NCI-H2029 treated with DMSO at 0.1 percent for 48 hours (cell line): ENCODE measurements around the gene VILL.
"Not testable (repeated sequence)": the region's sequence is repeated elsewhere in the genome, so short reads cannot be mapped to it uniquely, and the experiment has no call there.

Source experiments
- DNase-seq: peaks from one replicate; lab custom pipeline; 2025; lab: John Stamatoyannopoulos, UW

VILL gene

DNA sequence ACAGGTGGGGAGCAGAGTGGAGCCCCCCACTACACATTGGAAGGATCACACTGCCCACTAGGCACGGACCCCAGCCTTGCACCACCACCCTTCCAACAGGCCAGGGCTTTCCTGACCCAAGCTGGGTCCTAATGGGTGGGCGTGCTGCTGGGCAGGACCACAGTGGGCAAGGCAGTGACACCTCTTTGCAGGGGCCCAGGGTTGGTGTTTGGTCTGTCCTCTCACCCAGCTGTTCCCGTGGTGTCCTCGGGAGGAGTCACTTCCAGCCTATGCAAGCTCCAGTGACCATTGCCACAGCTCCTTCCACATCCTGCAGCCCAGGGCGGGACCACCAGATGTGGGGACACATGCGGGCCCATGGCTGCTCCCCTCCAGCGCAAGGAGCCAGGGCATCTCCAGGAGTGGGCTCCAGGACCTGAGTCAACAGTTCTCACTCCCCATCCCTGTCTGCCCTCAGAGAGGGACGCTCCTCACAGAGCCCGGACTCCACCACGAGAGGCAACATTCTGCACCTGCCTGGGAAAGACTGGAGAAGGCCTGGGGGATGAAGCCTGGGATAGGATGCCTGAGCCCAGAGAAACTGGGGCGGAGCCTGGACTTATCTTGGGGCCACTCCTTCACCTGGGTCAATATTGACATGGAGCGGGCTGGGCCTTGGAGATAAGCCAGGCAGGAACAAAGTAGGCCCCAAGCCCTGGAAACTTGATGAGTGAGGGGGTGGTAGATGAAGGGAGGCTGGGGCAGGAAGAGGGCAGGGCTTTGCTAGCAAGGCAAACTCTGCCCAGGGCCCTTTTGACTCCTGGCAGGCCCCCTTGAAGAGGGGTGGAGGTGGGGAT, 3.9 kb upstream of the VILL start:
- DNase-seq: peak; percentile 59

DNA sequence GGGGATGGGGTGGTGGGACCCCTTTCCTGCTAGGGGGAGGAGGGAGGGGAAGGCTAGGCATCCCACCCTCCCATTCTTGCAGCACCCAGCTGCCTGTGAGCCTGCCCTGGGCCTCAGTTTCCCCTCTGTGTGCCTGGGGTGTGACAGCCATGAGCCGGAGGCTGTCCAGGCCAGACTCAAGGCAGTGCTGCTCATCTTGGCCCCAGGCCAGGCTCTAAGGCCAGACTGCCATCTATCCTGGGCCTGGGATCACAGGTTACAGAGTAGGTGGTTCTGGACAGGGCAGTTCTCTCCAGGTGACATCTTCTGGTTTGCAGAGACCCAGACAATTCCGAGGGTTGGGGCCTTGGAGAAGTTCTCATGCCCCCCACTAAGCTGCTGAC, 3.3 kb upstream of the VILL start:
- no peak for DNase-seq

DNA sequence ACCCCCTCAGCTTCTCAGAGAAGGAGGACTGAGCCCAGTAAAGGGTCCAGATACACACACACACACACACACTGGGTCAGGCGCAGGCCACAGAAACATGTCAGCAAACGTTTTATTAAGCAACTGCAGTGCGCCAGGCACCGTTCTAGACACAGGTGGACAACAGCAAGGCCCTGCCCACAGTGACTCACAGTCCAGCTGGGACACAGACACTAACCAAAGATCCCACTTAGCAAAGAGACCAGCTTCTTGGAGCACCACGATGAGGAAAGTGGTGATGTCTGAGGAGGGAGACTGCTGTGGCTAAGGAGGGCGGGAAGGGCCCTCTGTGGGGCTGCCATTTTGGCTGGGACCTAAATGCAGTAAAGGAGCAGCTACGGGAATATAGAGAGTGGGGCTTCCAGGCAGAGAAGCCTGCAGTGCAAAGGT, 2.8 kb upstream of the VILL start:
- no peak for DNase-seq

DNA sequence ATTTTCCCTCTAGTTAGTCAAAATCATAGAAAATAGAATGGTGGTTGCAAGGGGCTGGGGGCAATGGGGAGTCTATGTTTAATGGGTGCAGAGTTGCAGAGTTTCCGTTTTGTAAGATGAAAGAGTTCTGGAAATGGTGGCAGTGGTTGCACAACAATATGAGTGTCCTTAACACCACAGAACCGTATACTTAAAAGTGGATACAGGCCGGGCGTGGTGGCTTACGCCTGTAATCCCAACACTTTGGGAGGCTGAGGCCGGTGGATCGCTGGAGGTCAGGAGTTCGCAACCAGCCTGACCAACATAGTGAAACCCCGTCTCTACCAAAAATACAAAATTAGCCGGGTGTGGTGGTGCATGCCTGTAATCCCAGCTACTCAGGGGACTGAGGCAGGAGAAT, 2.2 kb upstream of the VILL start:
- DNase-seq: not testable (repeated sequence)

DNA sequence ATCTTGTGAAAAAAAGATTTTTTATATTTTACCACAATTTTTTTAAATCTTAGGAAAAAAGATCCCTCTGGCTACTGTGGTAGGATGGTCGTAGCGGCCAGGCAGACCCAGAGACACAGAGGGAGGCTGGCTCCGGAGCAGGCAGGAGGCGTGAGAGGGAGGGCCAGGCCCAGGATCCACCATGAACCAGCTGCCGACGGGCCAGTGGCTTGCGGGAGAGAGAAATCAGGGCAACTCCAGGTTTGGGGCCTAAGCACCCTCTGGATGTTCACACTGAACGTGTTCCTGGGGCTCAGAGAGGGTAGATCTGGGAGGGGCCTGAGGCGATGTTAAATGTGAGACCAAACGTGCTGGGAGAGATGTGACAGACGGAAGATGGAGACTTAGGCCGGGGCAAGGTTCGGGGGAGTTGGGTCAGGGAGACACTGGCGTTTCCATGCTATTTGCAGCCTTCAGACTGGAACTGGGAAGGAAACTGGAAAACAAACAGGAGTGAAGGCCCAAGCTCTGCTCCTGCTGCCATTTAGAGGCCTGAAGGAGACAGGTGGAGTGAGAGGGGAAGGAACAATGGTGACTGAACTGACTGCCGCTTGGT, 1.6 kb upstream of the VILL start:
- no peak for DNase-seq

DNA sequence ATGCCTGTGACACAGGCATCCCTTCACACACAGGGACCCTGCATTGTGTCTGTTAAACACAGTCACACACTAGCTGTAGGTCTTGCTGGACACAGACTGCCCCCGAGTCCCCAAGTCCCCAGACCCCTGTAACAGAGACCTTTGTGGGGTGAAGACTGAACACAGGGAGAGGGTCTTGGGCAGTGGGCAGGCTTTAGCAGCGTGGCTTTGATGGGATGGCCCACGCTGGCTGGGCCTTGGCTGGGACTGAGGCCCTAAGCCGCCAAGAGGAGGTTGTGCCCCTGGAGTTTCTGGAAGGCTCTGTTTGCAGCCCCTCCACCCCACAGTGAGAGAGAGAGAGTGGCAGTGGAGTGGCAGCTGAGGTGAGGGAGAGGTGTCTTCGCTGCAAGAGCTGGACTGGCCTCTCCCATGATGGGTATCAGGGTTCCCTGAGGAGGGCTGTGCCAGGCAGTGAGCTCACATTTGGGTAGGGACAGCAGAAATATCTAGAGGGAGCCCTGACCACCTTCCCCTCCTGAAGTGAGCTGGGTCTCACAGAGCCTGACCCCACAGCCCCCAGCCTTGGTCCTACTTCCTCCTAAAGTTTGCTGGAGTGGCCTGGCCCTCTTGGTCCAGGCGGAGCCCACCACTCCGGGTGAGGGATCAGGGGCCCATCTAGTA, 635 bp upstream of the VILL start:
- no peak for DNase-seq

DNA sequence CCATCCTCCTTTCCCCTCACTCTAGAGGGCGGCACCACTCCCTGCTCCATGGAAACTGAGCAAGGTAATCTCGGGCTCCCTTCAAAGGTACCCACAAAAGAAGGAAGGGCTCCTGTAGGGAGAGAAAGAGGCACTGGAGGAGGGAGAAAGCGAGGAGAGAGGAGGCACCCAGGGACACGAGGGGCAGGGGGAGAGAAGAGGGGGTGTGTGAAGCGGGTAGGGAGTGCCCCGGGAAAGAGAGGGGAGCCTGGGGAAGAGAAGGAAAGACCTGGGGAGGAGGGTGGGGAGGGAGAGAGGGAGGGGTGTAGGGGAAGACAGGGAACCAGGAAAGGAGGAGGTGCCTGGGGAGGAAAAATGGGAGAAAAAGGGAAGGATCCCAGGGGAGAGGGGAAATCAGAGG, 523 bp downstream of the VILL start:
- DNase-seq: no peak

DNA sequence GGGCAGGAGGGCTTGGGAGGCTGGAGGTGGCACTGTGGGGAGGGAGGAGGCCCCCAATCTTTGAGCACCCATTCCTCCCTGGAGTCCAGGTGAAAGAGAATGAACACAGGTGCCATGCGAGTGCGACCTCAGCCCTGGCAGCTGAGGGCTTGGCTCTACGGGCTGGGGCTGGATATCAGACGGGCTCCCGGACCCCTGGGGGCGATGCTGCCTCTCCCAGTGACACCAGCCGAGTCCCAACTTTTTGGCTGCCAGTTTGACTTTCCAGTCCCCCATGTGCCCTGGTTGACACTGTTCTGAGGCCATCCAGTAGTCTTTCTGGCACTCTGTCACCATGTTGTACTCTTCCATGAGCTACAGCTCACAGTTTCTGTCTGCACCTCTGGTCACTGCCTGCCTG, 1.2 kb downstream of the VILL start:
- no peak for DNase-seq

DNA sequence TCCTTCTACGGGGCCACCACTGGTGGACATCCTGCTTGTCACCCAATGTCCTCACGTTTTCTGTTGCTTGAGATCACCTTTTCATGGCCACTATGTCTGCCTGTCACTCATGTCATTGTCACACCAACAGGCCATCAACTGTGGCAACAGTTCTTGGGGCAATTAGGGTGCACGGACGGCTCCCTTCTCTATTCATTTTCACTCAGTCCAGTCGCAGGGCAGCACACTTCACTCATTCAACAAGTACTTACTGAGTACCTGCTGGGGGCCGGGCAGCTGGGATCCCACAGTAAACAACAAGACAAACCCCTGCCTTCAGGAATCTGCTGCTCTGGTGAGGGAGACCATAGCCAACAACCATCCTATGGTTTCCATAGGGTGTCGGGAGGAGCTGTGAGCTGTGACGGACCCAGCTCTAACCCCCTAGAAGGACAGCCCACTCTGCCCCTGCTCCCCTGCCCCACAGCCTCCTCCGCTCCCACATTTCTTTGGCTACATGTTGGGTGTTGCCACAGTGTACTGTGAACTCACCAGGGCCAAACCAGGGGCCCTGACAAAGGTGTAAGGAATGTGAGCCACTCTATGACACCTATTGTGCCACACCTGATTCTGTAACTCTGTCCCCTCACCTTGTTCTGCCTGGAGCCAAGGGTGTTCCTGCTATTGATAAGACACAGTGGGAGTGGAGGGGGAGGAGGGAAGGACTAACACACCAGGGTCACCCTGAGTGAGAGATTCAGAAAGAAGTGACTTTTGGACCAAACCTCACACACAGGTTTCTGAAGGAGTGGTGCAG, 1.9 kb downstream of the VILL start:
- DNase-seq: no peak

DNA sequence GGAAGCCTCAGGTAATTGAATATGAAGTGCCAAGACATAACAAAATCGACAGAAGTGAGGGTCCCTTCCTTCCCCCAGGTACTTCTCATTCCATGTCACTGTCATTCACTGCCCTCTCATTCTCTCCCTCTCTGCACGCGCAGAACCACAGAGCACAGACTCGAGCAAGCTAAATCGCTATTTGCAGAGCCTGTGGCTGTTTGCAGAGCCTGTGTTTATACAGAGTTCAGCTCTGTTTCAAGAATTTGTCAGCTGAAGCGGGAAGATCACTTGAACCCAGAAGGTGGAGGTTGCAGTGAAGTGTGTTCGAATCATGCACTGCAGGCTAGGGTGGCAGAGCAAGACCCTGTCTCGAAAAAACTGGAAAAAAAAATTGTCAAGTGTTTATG, 2.5 kb downstream of the VILL start:
- DNase-seq: no peak

DNA sequence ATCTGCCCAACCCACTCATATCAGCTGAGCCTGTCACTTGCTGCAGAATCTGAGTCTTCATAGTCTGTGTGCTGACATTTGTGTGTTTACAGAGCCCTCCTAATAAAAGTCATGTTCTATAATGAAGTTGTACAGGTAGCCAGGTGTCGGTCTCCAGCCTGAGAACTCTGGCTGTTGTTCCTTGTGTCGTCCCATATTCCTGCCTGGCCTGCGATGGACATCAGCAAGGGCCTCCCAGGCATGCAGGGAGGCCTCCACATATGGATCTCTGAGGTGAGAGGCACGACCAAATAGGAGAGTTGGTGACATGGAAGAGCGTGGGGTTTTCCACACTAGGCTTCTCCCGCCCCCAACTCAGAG, 2.9 kb downstream of the VILL start:
- no peak for DNase-seq

DNA sequence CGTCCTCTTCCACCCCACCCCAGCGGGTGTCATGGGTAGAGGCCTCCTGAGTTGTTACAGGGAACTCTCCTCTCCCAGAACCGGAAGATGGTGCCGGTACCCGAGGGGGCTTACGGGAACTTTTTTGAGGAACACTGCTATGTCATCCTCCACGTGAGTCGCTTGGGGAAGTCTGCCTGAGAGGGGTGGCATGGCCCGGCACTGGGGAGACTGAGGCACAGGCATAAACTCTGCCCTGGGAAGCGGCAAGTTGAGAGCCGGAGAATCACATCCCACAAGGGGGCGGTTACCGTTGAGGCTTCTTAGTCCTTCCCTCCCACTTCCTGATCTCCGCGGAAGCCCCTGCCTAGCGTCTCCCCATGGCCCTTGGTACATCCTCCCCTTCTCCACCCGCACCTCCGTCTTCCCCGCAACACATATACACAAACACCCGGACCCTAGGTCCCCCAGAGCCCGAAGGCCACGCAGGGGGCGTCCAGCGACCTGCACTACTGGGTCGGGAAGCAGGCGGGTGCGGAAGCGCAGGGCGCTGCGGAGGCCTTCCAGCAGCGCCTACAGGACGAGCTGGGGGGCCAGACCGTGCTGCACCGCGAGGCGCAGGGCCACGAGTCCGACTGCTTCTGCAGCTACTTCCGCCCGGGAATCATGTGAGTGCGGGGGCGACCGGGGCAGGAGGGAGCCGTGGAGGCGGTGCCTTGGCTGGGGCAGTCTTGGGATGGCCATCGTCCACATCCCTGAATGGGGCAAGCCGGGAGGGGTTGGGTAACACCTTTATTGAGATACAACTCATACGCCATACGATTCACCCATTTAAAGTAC, 3.4 kb downstream of the VILL start:
- no peak for DNase-seq

DNA sequence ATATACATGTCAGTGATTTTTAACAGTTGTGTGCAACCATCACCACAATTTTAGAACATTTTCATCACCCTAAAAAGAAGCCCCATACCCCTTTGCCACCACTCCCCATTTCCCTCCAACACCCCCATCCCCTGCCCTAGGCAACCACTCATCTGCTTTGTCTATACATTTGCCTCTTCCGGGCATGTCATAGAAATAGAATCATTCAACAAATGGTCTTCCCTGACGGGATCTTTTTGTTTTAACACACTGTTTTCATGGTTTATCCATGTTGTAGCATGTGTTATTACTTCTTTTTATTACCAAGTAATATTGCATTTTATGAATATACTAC, 4.0 kb downstream of the VILL start:
- no peak for DNase-seq

DNA sequence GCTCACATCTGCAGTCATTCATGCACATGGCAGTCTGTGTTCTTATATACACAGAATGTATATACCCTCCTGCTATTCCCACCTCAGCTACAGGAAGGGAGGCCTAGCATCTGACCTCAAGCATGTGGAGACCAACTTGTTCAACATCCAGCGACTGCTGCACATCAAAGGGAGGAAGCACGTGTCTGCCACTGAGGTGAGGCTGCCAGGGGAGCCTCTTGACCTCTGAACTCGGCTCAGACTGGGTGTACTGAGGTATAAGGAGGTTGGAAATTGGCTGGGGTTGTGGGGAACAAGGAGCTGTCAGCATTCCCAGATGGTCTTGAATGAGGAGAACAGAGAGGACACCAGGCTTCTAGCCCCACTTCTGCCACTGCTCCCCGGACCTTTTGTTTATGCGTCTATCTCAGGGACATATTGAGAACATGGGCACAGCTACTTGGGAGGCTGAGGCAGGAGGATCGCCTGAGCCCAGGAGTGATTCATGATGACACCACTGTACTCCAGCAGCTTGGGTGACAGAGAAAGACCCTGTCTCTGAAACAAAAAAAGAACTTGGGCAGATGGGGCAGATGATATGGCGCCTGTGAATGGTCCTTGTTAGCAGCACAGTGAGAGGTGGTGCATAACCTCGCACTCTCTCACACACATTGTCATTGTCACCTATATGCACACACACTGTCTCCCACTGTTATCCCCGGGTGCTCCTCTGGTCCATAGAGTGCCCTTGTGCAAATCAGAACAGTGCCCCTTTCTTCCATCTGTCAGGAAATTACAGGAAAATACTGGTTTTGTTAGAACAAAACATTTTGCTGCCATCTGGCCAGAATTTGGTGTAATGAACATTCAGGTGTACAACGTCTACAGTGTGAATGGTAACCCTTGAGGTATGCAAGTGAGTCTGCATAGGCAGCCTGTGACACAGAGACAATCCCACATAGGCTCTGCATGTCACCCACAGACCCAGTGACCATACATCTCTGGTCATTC, 5.4 kb downstream of the VILL start:
- no peak for DNase-seq

DNA sequence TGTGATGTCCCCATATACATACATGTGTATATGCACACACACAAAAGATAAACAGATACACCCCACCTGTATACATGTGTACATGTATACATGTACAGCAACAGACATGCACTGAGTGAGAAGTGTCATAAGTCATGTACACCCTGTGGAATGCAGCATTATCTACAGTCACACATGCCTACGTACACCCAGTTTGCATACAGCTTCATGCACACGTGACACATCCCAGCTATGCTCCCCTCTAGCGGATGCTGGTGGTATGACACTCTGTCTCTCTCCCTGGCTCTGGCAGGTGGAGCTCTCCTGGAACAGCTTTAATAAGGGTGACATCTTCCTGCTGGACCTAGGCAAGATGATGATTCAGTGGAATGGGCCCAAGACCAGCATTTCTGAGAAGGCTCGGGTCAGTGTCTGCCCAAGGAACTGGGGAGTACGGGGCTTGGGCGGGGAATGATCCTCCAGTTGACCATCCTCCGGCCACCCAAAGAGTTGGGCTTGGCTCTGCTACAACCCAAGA, 6.3 kb downstream of the VILL start:
- peak; percentile 77 for DNase-seq

DNA sequence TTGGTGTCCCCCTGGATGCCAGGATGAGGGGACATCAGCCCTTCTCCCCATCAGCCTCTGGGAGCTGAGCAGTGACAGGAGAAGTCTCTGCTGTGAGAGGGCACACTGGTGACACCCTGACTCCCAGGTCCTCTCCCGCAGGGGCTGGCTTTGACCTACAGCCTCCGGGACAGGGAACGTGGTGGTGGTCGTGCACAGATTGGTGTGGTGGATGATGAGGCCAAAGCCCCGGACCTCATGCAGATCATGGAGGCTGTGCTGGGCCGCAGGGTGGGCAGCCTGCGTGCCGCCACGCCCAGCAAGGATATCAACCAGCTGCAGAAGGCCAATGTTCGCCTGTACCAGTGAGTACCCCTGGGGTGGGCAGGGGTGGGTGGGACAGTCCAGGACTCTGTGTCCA, 6.8 kb downstream of the VILL start:
- DNase-seq: no peak

DNA sequence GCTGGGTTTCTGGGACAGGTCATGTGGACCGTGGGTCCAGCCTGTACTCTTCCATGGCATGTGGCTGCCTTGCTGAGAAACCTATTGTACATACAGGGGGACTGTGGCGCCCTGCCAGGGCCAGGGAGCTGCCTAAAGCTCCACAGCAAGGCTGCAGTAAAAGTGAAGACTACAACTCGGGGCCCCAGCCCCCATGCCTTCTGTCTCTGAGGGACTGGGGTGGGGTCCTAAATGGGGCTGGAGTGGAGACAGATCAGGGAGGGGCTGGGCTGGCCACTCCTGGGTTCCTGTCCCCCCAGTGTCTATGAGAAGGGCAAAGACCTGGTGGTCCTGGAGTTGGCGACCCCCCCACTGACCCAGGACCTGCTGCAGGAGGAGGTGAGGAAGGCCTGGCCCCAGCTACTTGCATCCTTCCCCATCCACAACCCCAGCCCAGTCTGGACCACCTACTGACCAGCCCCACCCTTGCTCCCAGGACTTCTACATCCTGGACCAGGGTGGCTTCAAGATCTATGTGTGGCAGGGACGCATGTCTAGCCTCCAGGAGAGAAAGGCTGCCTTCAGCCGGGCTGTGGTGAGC, 7.3 kb downstream of the VILL start:
- no peak for DNase-seq

DNA sequence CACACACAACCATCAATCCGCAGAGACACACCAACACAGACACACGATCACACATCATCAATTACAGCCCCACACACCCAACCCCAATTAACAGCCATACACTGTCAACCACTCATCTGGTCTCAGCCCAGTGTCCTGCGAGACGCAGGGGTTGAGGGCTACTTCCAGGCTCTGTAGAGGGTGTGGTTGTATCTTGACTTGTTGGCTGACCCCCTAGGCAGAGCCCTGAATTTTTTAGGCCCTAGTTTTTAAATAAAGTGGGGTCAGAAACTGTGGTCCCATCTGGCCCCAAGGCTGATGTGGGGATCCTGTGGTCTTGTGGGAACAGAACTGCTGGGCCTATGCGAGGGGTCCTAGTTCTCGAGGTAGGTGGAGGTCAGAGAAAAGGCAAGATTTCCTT, 9.2 kb downstream of the VILL start:
- no peak for DNase-seq

DNA sequence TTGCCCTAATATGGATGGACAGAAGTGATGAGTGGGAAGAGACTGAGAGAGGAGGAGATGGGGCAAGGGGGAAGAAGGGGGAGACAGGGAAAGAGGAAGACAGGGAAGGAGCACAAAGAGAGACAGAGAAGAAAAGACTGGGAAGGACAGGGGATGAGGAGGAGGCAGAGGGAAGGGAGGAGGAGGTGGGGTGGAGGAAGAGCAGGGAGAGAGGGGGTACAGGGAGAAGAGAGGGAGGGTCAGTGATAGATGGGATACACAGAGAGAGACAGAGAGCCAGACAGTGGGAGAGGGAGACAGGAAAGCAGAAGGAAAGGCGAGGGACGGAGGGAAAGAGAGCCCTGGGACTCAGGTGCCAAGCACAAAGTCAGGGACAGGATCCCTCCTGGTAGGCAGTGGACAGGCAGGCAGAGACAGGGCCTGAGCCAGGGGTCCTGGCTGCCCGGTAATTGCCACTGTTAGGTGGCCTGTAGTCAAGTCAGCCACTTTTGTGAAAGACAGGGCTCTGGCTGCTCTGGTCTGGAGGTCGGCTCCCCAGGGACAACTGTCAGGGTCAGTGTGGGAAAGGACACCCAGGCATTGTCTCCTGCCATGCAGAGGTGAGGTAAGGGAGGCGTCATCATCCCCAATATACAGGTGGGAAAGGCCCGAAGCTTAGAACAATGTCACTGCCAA, 9.8 kb downstream of the VILL start:
- DNase-seq: no peak
